Stimulated activated naive CD4-positive, alpha-beta T cell treated with Interleukin-2 at 50 U/mL for 16 hours (primary cell): ENCODE data around the gene PPFIBP1.
"Not testable (repeated sequence)": the region's sequence is repeated elsewhere in the genome, so short reads cannot be mapped to it uniquely, and the experiment has no call there.

Experiments used
- DNase-seq: peaks from one replicate; lab custom pipeline; 2025; lab: John Stamatoyannopoulos, UW

The PPFIBP1 gene

DNA sequence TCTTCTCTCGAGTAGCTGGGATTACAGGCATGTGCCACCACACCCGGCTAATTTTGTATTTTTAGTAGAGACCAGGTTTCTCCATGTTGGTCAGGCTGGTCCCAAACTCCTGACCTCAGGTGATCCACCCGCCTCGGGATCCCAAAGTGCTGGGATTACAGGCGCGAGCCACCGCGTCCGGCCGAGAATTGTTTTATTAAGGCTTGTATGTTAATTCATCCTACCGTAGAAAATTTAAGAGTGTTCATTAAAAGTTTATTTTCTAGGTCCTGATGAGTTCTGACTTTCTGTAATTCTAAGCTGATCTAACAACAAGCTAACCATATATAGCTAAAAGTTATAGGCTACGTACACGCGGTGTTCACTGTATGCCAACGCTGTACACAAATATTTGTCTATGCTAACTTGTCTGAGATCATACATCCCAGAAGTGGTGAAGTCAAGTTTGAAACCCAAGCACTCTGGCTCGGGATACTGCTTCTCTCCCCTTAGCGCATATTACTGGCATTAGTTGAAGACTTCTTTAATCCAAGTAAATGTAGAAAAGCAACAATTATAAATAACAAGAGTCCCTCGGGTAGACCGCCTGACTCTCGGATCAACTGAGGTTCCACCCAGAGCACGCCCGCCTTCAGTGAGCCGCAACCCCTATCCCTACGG is 186.1 kb downstream of the PPFIBP1 start:
- DNase-seq: no peak

DNA sequence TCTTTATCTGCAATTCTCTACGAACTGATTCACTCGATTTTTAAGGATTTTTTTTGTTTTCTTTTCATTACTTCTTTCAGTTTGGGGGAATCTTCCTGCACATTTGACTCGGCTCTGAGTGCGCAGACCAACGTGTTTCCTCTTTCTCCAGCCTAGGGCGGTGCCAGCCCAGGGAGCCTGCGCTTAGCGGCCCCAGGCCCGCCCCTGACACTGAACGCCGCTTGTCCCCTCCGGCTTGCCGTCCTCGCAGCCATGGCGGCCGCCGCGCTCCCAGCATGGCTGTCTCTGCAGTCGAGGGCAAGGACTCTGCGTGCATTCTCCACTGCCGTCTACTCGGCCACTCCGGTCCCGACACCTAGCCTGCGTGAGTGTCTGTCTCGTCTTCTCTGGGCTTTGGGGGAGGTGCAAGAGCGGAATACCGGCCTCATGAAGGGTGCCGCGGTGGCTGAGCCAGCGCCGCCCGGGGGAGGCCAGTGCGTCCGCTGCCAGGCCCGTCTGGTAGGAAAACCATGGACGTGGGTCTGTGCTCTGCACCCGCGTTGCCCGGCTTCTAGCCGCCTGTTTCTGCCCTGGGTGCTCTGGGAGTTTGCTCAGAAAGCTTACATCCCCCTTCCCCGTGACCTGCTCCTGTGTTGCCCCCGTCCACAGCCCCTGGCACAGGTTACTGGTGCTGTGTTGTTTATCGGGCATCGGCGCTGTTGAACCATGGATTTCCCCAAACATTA is 186.7 kb downstream of the PPFIBP1 start, which contains the start of gene MRPS35:
Gene MRPS35 (plus strand): TSS at position 241 of the 725 bp plus-strand sequence. CDS start 12 bp downstream, at position 253.
- DNase-seq: peak; percentile 89

DNA sequence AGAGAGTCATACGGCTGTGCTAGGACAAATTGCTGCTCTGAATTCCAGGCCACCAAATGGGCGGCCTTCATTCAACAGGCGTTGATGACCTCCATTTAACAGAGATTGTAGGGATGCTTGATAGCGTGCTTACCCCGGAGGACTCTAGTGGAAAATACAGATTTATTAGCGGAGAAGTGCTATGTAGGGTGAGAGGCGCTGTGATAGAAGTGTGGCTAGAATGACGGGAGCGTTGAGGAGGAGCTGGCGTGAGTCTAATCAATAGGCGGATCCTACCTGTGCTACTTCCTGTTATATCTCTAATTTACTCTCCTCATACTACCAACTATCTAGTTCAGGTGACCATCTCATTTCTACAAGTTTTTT is 187.3 kb downstream of the PPFIBP1 start:
- no peak for DNase-seq

DNA sequence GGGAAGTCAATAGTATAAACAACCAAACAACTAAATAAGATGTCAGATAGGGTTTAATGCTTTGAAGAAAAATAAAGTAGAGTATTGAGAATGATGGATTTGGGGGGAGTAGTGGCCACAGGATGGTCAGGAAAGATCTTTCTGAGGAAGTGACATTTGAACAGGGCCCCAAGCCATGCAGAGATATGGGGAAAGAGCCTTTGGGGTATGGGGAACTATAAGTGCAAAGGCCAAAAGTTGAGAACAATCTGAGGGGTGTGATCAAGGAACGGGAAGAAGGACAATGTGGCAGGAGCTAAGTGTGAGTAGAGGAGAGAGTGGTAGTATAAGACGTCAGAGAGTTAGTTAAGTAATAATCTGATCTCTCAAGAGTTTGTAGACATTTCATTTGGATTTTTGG is 188.0 kb downstream of the PPFIBP1 start:
- no peak for DNase-seq

DNA sequence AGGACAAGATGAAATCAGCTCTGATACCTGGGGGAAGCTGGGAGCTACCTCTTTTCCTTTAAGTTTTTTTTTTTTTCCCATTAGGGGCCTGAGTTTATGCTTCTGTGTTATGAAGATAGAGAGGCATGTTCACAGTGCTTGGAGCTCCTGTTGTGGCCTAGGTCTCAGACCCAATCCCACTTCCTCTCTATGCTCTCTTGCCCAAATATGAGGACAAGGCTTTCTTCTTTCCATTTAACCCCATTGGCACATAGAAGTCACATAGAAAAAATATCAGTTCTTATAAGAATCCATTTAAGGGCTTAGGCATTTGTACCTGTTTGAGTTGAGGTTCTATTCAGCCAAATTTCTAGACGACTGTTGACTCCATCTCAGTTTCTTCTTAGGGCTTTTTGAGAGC is 199.2 kb downstream of the PPFIBP1 start:
- no peak for DNase-seq

DNA sequence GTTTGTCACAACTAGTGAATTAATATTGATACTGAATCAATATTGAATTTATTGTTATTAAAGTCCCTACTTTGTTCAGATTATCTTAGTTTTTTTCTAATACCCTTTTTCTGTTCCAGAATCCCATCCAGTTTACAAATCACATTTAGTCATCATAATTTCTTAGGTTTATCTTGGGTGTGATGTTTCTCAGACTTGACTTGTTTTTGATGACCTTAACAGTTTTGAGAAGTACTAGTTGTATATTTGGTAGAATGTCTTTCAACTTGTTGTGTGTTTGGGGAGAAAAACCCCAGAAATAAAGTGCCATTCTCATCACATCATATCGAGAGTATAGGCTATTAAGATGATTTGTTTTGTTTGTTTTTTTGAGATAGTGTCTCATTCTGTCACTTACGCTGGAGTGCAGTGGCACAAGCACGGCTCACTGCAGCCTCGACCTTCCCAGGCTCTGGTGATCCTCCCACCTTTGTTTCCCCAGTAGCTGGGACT is 206.1 kb downstream of the PPFIBP1 start:
- DNase-seq: no peak

DNA sequence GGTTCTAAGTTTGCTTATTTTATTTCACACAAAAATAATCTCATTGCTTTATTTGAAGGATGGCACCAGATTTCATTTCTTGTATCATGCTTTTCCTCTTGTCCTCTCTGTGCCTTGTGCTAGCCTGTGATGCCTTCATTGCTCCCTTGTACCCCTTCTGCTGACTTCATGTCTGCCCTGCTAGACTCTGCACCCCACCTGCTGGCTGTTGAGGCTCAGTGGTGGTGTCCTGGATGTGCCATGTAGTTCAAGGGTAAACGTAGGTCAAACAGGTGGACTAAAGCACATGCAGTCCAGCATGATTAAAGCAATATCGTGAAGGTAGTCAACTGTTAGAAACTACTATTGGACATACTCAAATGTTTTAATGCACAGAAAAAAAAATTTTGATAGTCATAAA is 208.3 kb downstream of the PPFIBP1 start:
- no peak for DNase-seq

DNA sequence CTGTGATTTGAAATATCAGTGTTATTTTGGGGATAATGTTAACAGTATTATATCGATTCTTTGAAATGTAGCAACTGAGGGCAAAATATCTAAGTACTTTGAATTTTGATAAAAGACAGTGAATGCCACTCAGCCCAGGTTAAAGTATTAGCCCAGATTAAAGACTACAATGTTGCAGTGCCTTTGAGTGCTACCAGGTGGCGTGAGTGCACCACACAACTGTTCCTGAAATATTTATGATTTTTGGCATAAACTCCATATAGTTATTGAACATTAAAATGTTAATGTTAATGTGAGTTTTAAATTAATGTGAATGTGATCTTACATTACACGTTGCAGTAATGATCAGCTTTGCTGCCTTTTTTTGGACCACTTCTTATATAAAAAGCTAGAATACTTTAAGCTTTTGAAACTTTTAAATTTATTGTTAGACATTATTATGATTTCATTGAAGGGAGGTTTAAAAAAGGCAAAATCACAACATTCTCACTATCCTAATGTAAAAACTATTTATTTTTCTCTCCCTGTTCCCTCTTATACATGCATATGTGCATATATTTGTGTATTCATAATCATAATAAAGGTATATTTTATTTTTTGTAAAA is 209.1 kb downstream of the PPFIBP1 start:
- no peak for DNase-seq

DNA sequence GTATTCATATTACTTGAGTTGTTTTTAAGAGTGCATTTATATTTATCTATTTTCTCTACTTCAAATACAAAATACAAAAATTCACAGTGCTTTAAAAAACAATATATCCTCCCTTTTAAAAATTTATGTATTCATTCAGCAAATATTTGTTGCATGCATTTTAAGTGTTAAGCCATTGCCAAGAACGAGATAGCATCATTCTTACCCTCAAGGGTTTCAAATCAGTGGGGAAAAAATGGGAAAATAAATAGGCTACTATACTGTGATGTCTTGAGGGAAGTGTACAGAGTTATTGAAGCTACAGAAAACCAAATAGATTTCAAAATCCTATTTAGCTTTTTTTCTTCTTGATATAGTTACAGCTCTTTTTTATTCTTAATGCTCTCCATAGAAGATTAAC is 209.8 kb downstream of the PPFIBP1 start:
- DNase-seq: no peak

DNA sequence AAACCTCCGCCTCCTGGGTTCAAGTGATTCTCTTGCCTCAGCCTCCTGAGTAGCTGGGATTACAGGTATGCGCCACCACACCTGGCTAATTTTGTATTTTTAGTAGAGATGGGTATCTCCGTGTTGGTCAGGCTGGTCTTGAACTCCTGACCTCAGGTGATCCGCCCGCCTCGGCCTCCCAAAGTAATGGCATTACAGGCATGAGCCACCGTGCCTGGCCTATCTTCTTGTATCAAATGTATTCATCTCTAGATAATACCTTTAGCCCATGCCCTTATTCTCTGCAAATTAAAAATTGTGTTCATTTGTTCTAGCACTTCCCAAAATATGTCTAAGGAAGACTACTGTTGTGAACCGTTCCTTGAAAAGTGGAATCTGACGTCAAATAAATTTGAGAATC is 210.3 kb downstream of the PPFIBP1 start:
- not testable (repeated sequence) for DNase-seq

DNA sequence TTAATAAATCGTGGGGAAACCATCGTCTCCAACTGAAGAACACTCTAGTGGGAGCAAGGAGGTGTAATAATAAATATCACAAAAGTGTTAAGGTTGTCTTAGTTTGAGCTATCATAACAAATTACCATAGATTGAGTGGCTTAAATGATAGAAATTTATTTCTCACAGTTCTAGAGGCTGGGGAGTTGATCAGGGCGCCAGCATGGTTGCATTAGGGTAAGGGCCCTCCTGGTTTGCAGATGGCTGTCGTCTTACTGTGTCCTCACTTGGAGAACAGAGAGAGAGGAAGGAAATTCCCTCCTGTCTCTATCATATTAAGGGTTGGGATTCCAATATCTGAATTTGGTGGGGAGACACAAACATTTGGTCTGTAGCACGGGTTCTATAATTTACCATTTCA is 219.6 kb downstream of the PPFIBP1 start:
- DNase-seq: no peak
